ENCODE data around the gene MYO18A. TPM values are rescaled to one million over a fixed set of nuclear protein-coding genes. Genes with fewer than 3 reads are reported as not detected.

Gene MYO18A
- polyA plus RNA-seq, 2 donors, result 39.1 to 86.4 TPM

DNA sequence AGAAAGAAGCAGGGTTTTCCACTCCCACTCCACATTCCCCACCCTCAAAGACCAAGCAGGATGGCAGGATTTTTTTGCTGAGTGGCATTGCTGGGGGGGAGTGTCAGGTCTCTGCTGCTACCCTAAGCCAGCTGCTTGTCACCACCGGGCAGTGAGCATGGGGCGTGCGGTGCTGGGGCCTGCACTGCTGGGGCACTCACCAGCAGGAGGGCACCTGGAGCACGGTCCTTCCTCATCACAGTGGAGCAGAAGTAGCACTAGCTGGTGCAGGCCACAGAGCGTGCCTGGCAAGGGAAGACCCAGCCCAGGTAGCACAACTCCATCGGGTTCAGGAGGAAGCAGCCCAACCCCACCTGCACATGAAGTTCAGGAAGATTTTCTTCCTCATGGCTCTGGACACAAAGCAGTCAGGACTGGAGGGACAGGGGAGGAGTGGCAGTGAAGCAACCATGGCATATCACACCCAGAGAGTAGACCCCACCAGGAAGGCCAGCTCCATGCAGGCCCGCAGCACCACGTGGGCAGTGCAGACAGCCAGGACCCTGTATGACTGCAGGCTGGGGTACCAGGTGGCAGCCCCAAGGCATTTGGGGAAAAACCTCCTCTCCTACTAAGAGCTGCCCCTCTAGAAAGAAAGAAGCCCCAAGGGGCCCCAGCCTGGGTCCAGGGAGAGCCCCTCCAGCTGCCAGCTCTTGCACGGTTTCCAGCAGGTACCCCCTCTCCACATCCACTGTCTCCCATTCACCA, 16.7 kb upstream of the MYO18A start:
- no peaks in the 10 kb centered on the region for H3K27me3 ChIP-seq (ENCODE audit: control insufficient read depth in 1 of 2, insufficient read depth in 2 of 2, low read length in 2 of 2)
- H3K9me3 ChIP-seq (ENCODE audit: control insufficient read depth in 2 of 2, insufficient read depth in 1 of 2, low read depth in 1 of 2, low read length in 1 of 2), result no peaks in the 10 kb centered on the region
- no peaks in the 10 kb centered on the region for H3K36me3 ChIP-seq (ENCODE audit: control insufficient read depth in 2 of 2, insufficient read depth in 2 of 2, low read length in 1 of 2)
- H3K27ac ChIP-seq (ENCODE audit: low read depth in 2 of 2, low read length in 1 of 2), result no peak overlapping the region
- no peaks in the 10 kb centered on the region for H3K4me1 ChIP-seq (ENCODE audit: control insufficient read depth in 2 of 2, insufficient read depth in 2 of 2, low read length in 1 of 2)
- no peak overlapping the region for H3K4me3 ChIP-seq (ENCODE audit: low read depth in 1 of 2, low read length in 2 of 2)
- 83 to 84% methylated on average over 9 of the region's 9 CpGs for WGBS, 2 donors

DNA sequence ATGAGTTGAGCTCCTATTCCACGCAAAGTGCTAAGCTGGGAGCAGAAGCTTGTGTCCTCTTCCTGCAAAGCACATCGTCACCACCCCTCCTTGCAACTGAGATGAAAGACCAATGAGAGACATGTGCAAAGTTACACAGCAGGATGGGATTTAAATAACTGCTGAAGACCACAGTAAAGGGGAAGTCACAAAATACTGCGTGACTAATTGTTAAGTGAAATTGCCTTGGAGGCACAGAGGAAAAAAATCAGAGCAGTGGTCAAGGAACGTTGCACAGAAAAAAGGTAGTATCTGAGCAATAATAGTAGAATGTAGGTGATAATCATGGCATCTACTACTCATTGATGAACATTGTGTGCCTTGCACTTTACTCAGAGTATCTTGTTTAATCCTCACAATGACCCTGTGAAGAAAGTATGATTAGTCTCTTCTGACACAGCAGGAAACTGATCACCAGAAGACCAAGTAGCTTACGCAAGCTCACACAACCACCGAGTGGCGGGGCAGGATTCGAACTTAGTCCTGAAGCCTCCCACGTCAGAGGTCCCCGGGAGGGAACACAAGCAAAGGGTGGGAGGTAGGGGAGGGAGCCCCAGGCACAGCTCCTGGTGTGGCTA, 15.4 kb upstream of the MYO18A start:
- WGBS, 2 donors, result 59 to 61% methylated on average over 10 of the region's 10 CpGs
- Histone ChIP-seq H3K4me1 (ENCODE audit: control insufficient read depth in 2 of 2, insufficient read depth in 2 of 2, low read length in 1 of 2) (no peaks in the 10 kb centered on the region), H3K27ac (ENCODE audit: low read depth in 2 of 2, low read length in 1 of 2) (peak overlapping the region in 1 of 2 donors; percentile 15)

GRCh38 chr17:29194669-29195068, 14.5 kb upstream of the MYO18A start:
- Histone ChIP-seq H3K27me3 (ENCODE audit: control insufficient read depth in 1 of 2, insufficient read depth in 2 of 2, low read length in 2 of 2) (no peaks in the 10 kb centered on the region), H3K36me3 (ENCODE audit: control insufficient read depth in 2 of 2, insufficient read depth in 2 of 2, low read length in 1 of 2) (no peaks in the 10 kb centered on the region), H3K4me3 (ENCODE audit: low read depth in 1 of 2, low read length in 2 of 2) (no peak overlapping the region), H3K9me3 (ENCODE audit: control insufficient read depth in 2 of 2, insufficient read depth in 1 of 2, low read depth in 1 of 2, low read length in 1 of 2) (no peaks in the 10 kb centered on the region), H3K4me1 (ENCODE audit: control insufficient read depth in 2 of 2, insufficient read depth in 2 of 2, low read length in 1 of 2) (no peaks in the 10 kb centered on the region), H3K27ac (ENCODE audit: low read depth in 2 of 2, low read length in 1 of 2) (no peak overlapping the region)
- WGBS, 2 donors, result 94 to 95% methylated on average over 3 of the region's 3 CpGs

More for the DNA sequence above, 15.4 kb upstream of the MYO18A start:
- H3K27me3 ChIP-seq (ENCODE audit: control insufficient read depth in 1 of 2, insufficient read depth in 2 of 2, low read length in 2 of 2), result no peaks in the 10 kb centered on the region
- no peaks in the 10 kb centered on the region for H3K36me3 ChIP-seq (ENCODE audit: control insufficient read depth in 2 of 2, insufficient read depth in 2 of 2, low read length in 1 of 2)
- H3K4me3 ChIP-seq (ENCODE audit: low read depth in 1 of 2, low read length in 2 of 2), result no peak overlapping the region
- no peaks in the 10 kb centered on the region for H3K9me3 ChIP-seq (ENCODE audit: control insufficient read depth in 2 of 2, insufficient read depth in 1 of 2, low read depth in 1 of 2, low read length in 1 of 2)

DNA sequence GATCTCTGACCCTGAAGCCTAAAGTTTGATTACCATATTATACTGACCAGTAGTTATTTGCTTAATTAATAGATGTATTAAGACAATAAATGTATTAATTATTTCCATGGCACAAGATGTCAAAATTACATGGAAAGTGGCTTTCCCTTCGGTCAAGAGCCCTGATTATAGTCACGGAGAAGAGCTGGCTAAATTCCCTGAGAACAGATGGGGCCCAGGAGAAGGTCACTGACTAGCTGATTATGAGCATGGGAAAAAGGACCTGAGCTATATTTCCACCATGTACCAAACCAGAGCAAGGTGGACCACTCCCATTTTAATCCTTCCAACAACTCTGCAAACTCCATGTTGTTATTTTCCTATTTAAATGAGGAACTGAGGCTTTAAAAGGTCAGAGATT, 12.9 kb upstream of the MYO18A start:
- WGBS, 2 donors, result 65 to 83% methylated on average over 2 of the region's 2 CpGs
- Histone ChIP-seq H3K4me1 (ENCODE audit: control insufficient read depth in 2 of 2, insufficient read depth in 2 of 2, low read length in 1 of 2) (no peaks in the 10 kb centered on the region), H3K36me3 (ENCODE audit: control insufficient read depth in 2 of 2, insufficient read depth in 2 of 2, low read length in 1 of 2) (no peaks in the 10 kb centered on the region), H3K9me3 (ENCODE audit: control insufficient read depth in 2 of 2, insufficient read depth in 1 of 2, low read depth in 1 of 2, low read length in 1 of 2) (no peaks in the 10 kb centered on the region), H3K27ac (ENCODE audit: low read depth in 2 of 2, low read length in 1 of 2) (no peak overlapping the region), H3K27me3 (ENCODE audit: control insufficient read depth in 1 of 2, insufficient read depth in 2 of 2, low read length in 2 of 2) (no peaks in the 10 kb centered on the region), H3K4me3 (ENCODE audit: low read depth in 1 of 2, low read length in 2 of 2) (no peak overlapping the region)

DNA sequence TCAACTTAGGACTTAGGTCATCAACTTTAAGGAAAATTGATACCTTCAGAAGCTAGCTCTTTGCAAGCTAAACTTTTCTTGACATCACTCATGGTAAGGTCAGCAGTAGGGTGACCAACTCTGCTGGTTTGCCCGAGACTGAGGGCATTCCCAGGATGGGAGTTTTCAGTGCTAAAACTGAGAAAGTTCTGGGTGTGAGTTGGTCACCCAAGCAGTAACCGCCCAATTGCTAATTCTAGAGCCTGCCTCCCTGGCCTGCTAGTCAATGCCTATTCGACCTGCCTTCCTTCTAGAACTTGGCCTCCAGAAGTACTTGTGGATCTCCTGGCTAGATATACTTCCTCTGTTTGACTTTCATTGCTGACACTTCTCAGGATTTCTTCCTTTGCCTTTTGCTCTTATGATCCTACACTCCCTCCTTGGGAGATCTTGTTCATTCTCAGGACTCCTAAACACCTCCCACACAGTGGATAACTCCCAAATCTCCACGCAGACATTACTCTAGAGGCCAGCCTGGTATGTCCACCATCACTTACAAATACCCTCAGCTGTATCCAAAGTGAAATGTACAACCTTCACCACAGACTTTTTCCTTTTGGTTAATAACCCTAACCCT, 10.5 kb upstream of the MYO18A start:
- Histone ChIP-seq H3K27me3 (ENCODE audit: control insufficient read depth in 1 of 2, insufficient read depth in 2 of 2, low read length in 2 of 2) (no peaks in the 10 kb centered on the region), H3K9me3 (ENCODE audit: control insufficient read depth in 2 of 2, insufficient read depth in 1 of 2, low read depth in 1 of 2, low read length in 1 of 2) (no peaks in the 10 kb centered on the region), H3K36me3 (ENCODE audit: control insufficient read depth in 2 of 2, insufficient read depth in 2 of 2, low read length in 1 of 2) (no peaks in the 10 kb centered on the region), H3K4me3 (ENCODE audit: low read depth in 1 of 2, low read length in 2 of 2) (no peak overlapping the region), H3K27ac (ENCODE audit: low read depth in 2 of 2, low read length in 1 of 2) (no peak overlapping the region), H3K4me1 (ENCODE audit: control insufficient read depth in 2 of 2, insufficient read depth in 2 of 2, low read length in 1 of 2) (no peaks in the 10 kb centered on the region)
- WGBS, 2 donors, result 82 to 84% methylated on average over 4 of the region's 4 CpGs

DNA sequence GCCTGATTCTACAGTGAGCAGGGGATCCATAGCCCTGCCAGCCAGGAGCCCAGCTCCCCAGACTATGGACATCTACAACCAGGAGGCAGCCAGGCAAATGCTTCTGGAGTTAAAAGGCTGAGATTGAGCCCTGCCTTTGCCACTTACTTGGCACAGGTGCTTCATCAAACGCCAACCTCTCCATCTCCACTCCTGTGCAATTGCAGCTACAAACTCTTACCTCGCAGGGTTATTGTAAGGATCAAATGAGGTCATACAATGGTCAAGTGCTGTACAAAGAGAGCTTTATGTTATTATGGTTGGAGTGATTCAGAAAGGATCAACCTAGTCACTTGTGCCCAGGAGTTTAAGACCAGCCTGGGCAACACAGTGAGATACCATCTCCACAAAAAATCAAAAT, 9.8 kb upstream of the MYO18A start:
- Histone ChIP-seq H3K27ac (ENCODE audit: low read depth in 2 of 2, low read length in 1 of 2) (no peak overlapping the region), H3K4me3 (ENCODE audit: low read depth in 1 of 2, low read length in 2 of 2) (no peak overlapping the region), H3K27me3 (ENCODE audit: control insufficient read depth in 1 of 2, insufficient read depth in 2 of 2, low read length in 2 of 2) (no peaks in the 10 kb centered on the region), H3K4me1 (ENCODE audit: control insufficient read depth in 2 of 2, insufficient read depth in 2 of 2, low read length in 1 of 2) (no peaks in the 10 kb centered on the region), H3K36me3 (ENCODE audit: control insufficient read depth in 2 of 2, insufficient read depth in 2 of 2, low read length in 1 of 2) (no peaks in the 10 kb centered on the region), H3K9me3 (ENCODE audit: control insufficient read depth in 2 of 2, insufficient read depth in 1 of 2, low read depth in 1 of 2, low read length in 1 of 2) (no peaks in the 10 kb centered on the region)
- WGBS, 2 donors, result 63 to 78% methylated on average over 2 of the region's 2 CpGs

DNA sequence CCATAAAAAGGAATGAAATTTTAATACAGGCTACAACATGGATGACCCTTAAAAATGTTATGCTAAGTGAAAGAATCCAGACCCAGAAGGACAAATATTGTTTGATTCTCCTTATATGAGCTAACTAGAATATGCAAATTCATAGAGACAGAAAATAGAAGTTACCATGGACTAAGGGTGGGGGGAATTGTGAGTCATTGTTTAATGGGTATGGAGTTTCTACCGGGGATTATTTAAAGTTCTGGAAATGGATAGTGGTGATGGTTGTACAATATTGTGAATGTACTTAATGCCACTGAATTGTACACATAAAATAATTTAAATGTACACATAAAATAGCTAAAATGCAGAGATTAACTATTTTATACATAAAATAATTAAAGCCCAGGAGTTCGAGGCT, 9.2 kb upstream of the MYO18A start:
- no peak overlapping the region for H3K4me3 ChIP-seq (ENCODE audit: low read depth in 1 of 2, low read length in 2 of 2)
- H3K4me1 ChIP-seq (ENCODE audit: control insufficient read depth in 2 of 2, insufficient read depth in 2 of 2, low read length in 1 of 2), result no peaks in the 10 kb centered on the region
- WGBS, 2 donors, result 74 to 81% methylated on average over 2 of the region's 2 CpGs
- no peaks in the 10 kb centered on the region for H3K9me3 ChIP-seq (ENCODE audit: control insufficient read depth in 2 of 2, insufficient read depth in 1 of 2, low read depth in 1 of 2, low read length in 1 of 2)
- no peaks in the 10 kb centered on the region for H3K27me3 ChIP-seq (ENCODE audit: control insufficient read depth in 1 of 2, insufficient read depth in 2 of 2, low read length in 2 of 2)
- H3K27ac ChIP-seq (ENCODE audit: low read depth in 2 of 2, low read length in 1 of 2), result no peak overlapping the region
- H3K36me3 ChIP-seq (ENCODE audit: control insufficient read depth in 2 of 2, insufficient read depth in 2 of 2, low read length in 1 of 2), result no peaks in the 10 kb centered on the region

- peaks cover 4 to 20% of the 10 kb centered on the region in 2 donors for H3K4me1 ChIP-seq (ENCODE audit: control insufficient read depth in 2 of 2, insufficient read depth in 2 of 2, low read length in 1 of 2)
- H3K36me3 ChIP-seq (ENCODE audit: control insufficient read depth in 2 of 2, insufficient read depth in 2 of 2, low read length in 1 of 2), result no peaks in the 10 kb centered on the region
- peak overlapping the region; percentile 98 to 99 for H3K27ac ChIP-seq (ENCODE audit: low read depth in 2 of 2, low read length in 1 of 2)
- no peaks in the 10 kb centered on the region for H3K9me3 ChIP-seq (ENCODE audit: control insufficient read depth in 2 of 2, insufficient read depth in 1 of 2, low read depth in 1 of 2, low read length in 1 of 2)
- H3K27me3 ChIP-seq (ENCODE audit: control insufficient read depth in 1 of 2, insufficient read depth in 2 of 2, low read length in 2 of 2), result no peaks in the 10 kb centered on the region
- 48 to 60% methylated on average over 1 of the region's 1 CpG for WGBS, 2 donors
- H3K4me3 ChIP-seq (ENCODE audit: low read depth in 1 of 2, low read length in 2 of 2), result no peak overlapping the region
These were observed 1.0 kb upstream of the MYO18A start for GRCh38 chr17:29181226-29181625.

GRCh38 chr17:29180788-29181160, 576 bp upstream of the MYO18A start:
- Histone ChIP-seq H3K4me3 (ENCODE audit: low read depth in 1 of 2, low read length in 2 of 2) (peak overlapping the region; percentile 65 to 83), H3K4me1 (ENCODE audit: control insufficient read depth in 2 of 2, insufficient read depth in 2 of 2, low read length in 1 of 2) (peaks cover 4 to 20% of the 10 kb centered on the region in 2 donors)

More at GRCh38 chr17:29180788-29181160, 576 bp upstream of the MYO18A start:
- H3K9me3 ChIP-seq (ENCODE audit: control insufficient read depth in 2 of 2, insufficient read depth in 1 of 2, low read depth in 1 of 2, low read length in 1 of 2), result no peaks in the 10 kb centered on the region
- no peaks in the 10 kb centered on the region for H3K36me3 ChIP-seq (ENCODE audit: control insufficient read depth in 2 of 2, insufficient read depth in 2 of 2, low read length in 1 of 2)
- peak overlapping the region; percentile 98 to 99 for H3K27ac ChIP-seq (ENCODE audit: low read depth in 2 of 2, low read length in 1 of 2)
- H3K27me3 ChIP-seq (ENCODE audit: control insufficient read depth in 1 of 2, insufficient read depth in 2 of 2, low read length in 2 of 2), result no peaks in the 10 kb centered on the region
- 53 to 61% methylated on average over 4 of the region's 4 CpGs for WGBS, 2 donors

Data from esophagus (tissue), 2 donors.